Endothelial cell of umbilical vein (primary cell): Measurements from ENCODE around the gene OTUD7B.

Source experiments
- EZH2 ChIP-seq: IDR thresholded peaks from 2 replicates; pipeline ENCODE4 v1.6.1; 2012; ENCODE audit warnings: borderline replicate concordance, low read depth, mild to moderate bottlenecking, moderate library complexity, low read length, inconsistent platforms; ENCODE audit not compliant: severe bottlenecking
- FOS ChIP-seq: IDR thresholded peaks from 2 replicates; pipeline ENCODE4 v1.6.1; 2011; ENCODE audit warnings: mild to moderate bottlenecking, low read length, moderate library complexity, borderline replicate concordance; ENCODE audit not compliant: insufficient read depth
- GATA2 ChIP-seq: IDR thresholded peaks from 2 replicates; pipeline ENCODE4 v1.7.0; 2011; ENCODE audit warnings: low read depth, mild to moderate bottlenecking, moderate library complexity, mixed read lengths, low read length; ENCODE audit not compliant: insufficient read length, insufficient read depth
- JUN ChIP-seq: IDR thresholded peaks from 2 replicates; pipeline ENCODE4 v1.6.1; 2011; ENCODE audit warnings: borderline replicate concordance, low read depth; ENCODE audit not compliant: insufficient read length, insufficient read depth
- POLR2A ChIP-seq: IDR thresholded peaks from 2 replicates; pipeline ENCODE4 v1.6.1; 2012; ENCODE audit warnings: low read depth, mild to moderate bottlenecking, control low read depth, low read length
- POLR2AphosphoS5 ChIP-seq: IDR thresholded peaks from 2 replicates; pipeline ENCODE4 v1.6.1; 2012; ENCODE audit warnings: low read depth, mild to moderate bottlenecking, control low read depth, low read length, moderate library complexity; ENCODE audit not compliant: insufficient read depth
- TF ChIP-seq, protein P1 (sequence below), 2 donors: IDR thresholded peaks; 1 replicate in 1 of 2; 2 replicates in 1 of 2; pipeline ENCODE4 v1.5.1; 2011; ENCODE audit warnings: low read length in 2 of 2, mild to moderate bottlenecking in 2 of 2, moderate library complexity in 2 of 2, control low read depth in 1 of 2, inconsistent platforms in 1 of 2, low read depth in 1 of 2; ENCODE audit not compliant: insufficient read depth in 1 of 2; ENCODE audit errors: extremely low read depth in 1 of 2
- TF ChIP-seq, protein P2 (sequence below): IDR thresholded peaks from 2 replicates; pipeline ENCODE4 v1.6.1; 2011; ENCODE audit not compliant: insufficient read depth, insufficient read length

DNA sequence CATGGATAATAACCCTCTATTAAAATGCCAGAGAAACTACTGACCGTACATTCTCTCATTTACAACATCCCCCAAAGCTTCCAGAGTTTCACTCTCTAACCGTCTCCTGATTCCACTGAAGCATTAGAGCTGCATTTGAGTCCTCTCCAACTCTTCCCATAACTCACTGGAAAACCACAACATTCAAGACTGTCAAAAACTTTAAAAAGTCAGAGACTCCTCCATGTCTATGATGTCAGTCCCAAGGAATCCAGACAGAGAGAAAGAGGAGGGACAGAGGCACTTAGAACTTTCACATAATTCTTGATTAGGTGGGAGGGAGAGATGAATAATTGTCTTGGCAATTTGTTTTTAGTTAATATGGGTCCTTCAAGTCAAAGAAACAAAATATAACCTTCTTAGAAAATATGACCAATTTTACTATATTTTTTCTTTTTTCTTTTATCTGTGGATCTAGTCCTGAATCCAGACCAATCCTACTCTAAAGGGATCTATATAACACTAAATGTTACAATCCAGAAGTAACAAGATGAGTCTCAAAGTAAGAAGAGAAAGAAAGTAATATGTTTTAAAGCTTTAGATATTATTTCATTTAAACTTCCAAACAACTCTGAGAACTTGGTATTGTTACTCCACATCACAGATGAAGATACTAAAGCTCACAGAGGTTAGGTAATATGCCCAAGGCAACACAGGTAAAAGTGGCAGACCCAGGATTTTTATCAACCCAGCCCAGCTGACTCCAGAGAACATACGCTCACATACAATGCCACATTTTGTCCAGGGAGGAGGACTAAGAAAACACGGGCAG lies 23.8 kb downstream of the OTUD7B start:
- TF ChIP-seq, protein P1, sequence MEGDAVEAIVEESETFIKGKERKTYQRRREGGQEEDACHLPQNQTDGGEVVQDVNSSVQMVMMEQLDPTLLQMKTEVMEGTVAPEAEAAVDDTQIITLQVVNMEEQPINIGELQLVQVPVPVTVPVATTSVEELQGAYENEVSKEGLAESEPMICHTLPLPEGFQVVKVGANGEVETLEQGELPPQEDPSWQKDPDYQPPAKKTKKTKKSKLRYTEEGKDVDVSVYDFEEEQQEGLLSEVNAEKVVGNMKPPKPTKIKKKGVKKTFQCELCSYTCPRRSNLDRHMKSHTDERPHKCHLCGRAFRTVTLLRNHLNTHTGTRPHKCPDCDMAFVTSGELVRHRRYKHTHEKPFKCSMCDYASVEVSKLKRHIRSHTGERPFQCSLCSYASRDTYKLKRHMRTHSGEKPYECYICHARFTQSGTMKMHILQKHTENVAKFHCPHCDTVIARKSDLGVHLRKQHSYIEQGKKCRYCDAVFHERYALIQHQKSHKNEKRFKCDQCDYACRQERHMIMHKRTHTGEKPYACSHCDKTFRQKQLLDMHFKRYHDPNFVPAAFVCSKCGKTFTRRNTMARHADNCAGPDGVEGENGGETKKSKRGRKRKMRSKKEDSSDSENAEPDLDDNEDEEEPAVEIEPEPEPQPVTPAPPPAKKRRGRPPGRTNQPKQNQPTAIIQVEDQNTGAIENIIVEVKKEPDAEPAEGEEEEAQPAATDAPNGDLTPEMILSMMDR (IDR thresholded peaks at IDR 0.05; ENCODE audit: extremely low read depth in 1 of 2, insufficient read depth in 1 of 2, low read depth in 1 of 2, low read length in 2 of 2): no peak
- TF ChIP-seq POLR2AphosphoS5 (no peak), EZH2 (no peak), POLR2A (no peak), JUN (no peak), GATA2 (no peak), FOS (no peak)
- TF ChIP-seq, protein P2, sequence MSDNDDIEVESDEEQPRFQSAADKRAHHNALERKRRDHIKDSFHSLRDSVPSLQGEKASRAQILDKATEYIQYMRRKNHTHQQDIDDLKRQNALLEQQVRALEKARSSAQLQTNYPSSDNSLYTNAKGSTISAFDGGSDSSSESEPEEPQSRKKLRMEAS: no peak
